Body of pancreas (tissue), 4 donors: ENCODE data around the gene FAM20C. TPM values are rescaled to one million over a fixed set of nuclear protein-coding genes. Genes with fewer than 3 reads are reported as not detected.

Experiments used
- ATAC-seq: fragments of 150-250 bp; one replicate; pipeline ENCODE4 v1.9.1; 2016
- DNase-seq, 4 donors: peaks; one replicate each; pipeline ENCODE4 v3.0.0-alpha.2; 2019
- H3K27ac ChIP-seq, 4 donors: fragments of 200-600 bp; sonication (generic); 1 replicate in 3 of 4; 2 replicates in 1 of 4; pipeline versions ENCODE4 v1.5.1 to v1.6.1; 2016 to 2019; ENCODE audit warnings: mild to moderate bottlenecking in 1 of 4, mixed read lengths in 1 of 4, moderate library complexity in 1 of 4
- H3K27me3 ChIP-seq, 2 donors: fragments of 200-600 bp; sonication (generic); one replicate each; pipeline ENCODE4 v1.6.0; 2016; ENCODE audit warnings: mild to moderate bottlenecking in 1 of 2
- H3K36me3 ChIP-seq, 2 donors: fragments of 200-600 bp; sonication (generic); replicated peaks in 1 of 2; 2 replicates each; pipeline ENCODE4 v1.5.1; 2016; ENCODE audit warnings: low read depth in 2 of 2; ENCODE audit not compliant: insufficient read depth in 1 of 2
- H3K4me1 ChIP-seq: fragments of 200-600 bp; sonication (generic); one replicate; pipeline ENCODE4 v1.6.0; 2016
- H3K4me3 ChIP-seq, 2 donors: fragments of 200-600 bp; sonication (generic); 1 replicate in 1 of 2; 2 replicates in 1 of 2; pipeline ENCODE4 v1.5.1; 2016 to 2019
- H3K9me3 ChIP-seq, 3 donors: fragments of 200-600 bp; sonication (generic); 1 replicate in 2 of 3; 2 replicates in 1 of 3; pipeline ENCODE4 v1.5.1; 2016
- CTCF ChIP-seq, 7 experiments: fragments of 450-650 bp in 4 of 7; fragments of 200-600 bp in 3 of 7; sonication (generic) in 3 of 7; IDR thresholded peaks; one replicate each; pipeline ENCODE4 v1.5.1; 2016 to 2019; ENCODE audit warnings: antibody characterized with exemption in 7 of 7
- POLR2A ChIP-seq, 3 donors: fragments of 450-650 bp; IDR thresholded peaks; one replicate each; pipeline ENCODE4 v1.6.1; 2016; ENCODE audit warnings: antibody characterized with exemption in 3 of 3, mild to moderate bottlenecking in 2 of 3
- WGBS, 2 donors: methylation state at CpG; one replicate each; pipeline ENCODE4 v1.1.5; 2017; 5-methylcytosine and 5-hydroxymethylcytosine counted together
- intact Hi-C: fragments of 100-400 bp; cut with DNase I; formaldehyde crosslinking; loops from one replicate; pipeline ENCODE4 v1.15.1; 2023
- total RNA-seq, 2 donors: library from RNA; depleted of rRNA; stranded (reverse); fragments of >200 nt; gene quantifications; one replicate each; pipeline ENCODE4 v1.1.0, GENCODE V29; 2016

FAM20C gene
- total RNA-seq, 2 donors from 2014 or later: 12.7 to 26.0 TPM

GRCh38 chr7:176786-177459 is 15.4 kb upstream of the FAM20C start:
- 83 to 85% methylated on average over 15 to 20 of the region's 21 CpGs for WGBS, 2 donors
- H3K9me3 ChIP-seq: no peaks in the 10 kb centered on the region
- no peaks in the 10 kb centered on the region for H3K27me3 ChIP-seq
- no peak for ATAC-seq
- H3K36me3 ChIP-seq: no peaks in the 10 kb centered on the region
- intact Hi-C loops: no loop called here
- TF ChIP-seq POLR2A (IDR thresholded peaks at IDR 0.05): no peak
- no peak for TF ChIP-seq CTCF (IDR thresholded peaks at IDR 0.05)
- no peak overlapping the region for H3K4me3 ChIP-seq
- H3K27ac ChIP-seq: no peak overlapping the region
- no peaks in the 10 kb centered on the region for H3K4me1 ChIP-seq
- no peak for DNase-seq

DNA sequence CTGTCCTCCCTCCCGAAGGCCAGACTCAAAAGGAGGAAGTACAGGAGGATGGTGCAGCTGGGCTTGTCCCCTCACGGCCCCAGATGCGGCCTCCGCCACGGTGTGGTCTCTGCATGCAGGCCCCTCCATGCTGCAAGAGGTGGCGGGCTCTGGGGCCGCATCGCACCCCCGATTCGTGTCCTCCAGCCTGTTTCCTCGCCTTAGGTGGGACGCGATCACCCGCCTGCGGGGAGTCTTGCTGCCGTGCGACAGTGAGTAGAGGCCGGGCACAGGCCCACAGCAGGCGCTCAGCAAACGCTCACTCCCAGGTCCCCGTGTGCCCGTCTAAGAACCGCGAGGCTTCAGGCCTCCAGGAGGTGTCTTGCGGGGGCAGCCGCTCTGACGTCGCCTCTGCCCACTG is 13.9 kb upstream of the FAM20C start:
- intact Hi-C loops: no loop called here
- no peaks in the 10 kb centered on the region for H3K4me1 ChIP-seq
- H3K9me3 ChIP-seq: no peaks in the 10 kb centered on the region
- H3K4me3 ChIP-seq: no peak overlapping the region
- DNase-seq (no peak), ATAC-seq (no peak)
- TF ChIP-seq POLR2A (IDR thresholded peaks at IDR 0.05) (no peak), CTCF (IDR thresholded peaks at IDR 0.05) (no peak)
- H3K27me3 ChIP-seq: no peaks in the 10 kb centered on the region
- no peaks in the 10 kb centered on the region for H3K36me3 ChIP-seq
- no peak overlapping the region for H3K27ac ChIP-seq
- 82 to 94% methylated on average over 12 to 25 of the region's 28 CpGs for WGBS, 2 donors

DNA sequence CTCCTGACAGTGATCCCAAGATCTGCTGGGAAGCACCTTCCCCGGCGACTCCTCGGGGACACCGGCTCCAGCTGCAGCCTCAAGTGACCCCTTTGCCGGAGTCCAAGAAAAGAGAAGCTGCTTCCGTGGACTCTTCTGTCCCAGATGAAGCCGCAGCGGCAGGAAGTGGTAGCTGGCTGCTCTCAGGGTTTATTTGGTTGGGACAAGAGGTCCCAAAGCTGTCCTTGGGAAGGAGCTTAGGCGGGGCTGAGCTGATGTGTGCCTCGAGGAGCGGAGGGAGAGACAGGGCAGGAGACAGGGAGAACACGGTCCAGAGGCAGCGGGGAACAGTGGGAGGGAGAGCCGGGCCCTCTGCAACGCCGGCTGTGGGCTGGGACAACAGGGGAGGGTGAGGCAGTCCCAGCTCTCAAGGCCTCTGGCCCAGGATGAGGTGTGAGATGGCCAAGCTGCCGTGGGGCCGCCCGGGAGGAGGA is 13.1 kb upstream of the FAM20C start:
- H3K27ac ChIP-seq: no peak overlapping the region
- DNase-seq: peak in 2 of 4 donors; percentile 28 to 38

GRCh38 chr7:179948-180694 is 12.2 kb upstream of the FAM20C start:
- ATAC-seq (no peak), DNase-seq (no peak)
- TF ChIP-seq CTCF (IDR thresholded peaks at IDR 0.05) (no peak), POLR2A (IDR thresholded peaks at IDR 0.05) (no peak)
- Histone ChIP-seq H3K4me3 (no peak overlapping the region), H3K27ac (no peak overlapping the region), H3K4me1 (no peaks in the 10 kb centered on the region), H3K36me3 (no peaks in the 10 kb centered on the region), H3K9me3 (no peaks in the 10 kb centered on the region), H3K27me3 (no peaks in the 10 kb centered on the region)
- intact Hi-C loops: no loop called here
- WGBS, 2 donors: 76 to 83% methylated on average over 10 to 21 of the region's 22 CpGs

More for the DNA sequence above, 13.1 kb upstream of the FAM20C start:
- WGBS, 2 donors: 75 to 88% methylated on average over 16 to 19 of the region's 19 CpGs
- peak; percentile 59 for ATAC-seq
- intact Hi-C loops: no loop called here
- Histone ChIP-seq H3K4me1 (no peaks in the 10 kb centered on the region), H3K36me3 (no peaks in the 10 kb centered on the region), H3K27me3 (no peaks in the 10 kb centered on the region), H3K9me3 (no peaks in the 10 kb centered on the region), H3K4me3 (no peak overlapping the region)
- TF ChIP-seq POLR2A (IDR thresholded peaks at IDR 0.05): no peak
- no peak for TF ChIP-seq CTCF (IDR thresholded peaks at IDR 0.05)
